ENCODE data around the gene INPP4B. TPM values are rescaled to one million over a fixed set of nuclear protein-coding genes. Genes with fewer than 3 reads are reported as not detected.

INPP4B gene
- total and polyA plus RNA-seq, 3 donors from 2014 or later, result 23.2 to 64.5 (median 55.2) TPM

DNA sequence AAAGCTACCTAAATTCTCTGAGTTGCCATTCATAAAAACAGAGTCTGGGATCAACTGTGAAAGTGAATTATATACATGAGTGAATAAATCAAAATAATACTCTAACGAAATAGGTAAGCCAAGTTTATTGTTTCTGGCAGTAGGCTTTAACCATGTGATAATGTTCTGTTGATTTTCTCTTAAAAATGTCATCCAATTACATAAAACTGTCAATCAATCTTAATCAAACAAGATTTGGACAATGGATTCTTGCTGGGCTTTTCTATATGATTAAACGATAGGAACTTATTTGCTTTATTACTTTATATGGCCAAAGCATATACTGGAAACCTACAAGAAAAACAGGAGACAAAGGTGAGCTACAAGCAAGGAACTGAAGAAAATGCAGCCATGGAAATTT lies 148.8 kb downstream of the INPP4B start:
- no peaks in the 10 kb centered on the region for H3K27me3 ChIP-seq
- DNase-seq, result no peak
- no peak overlapping the region for H3K27ac ChIP-seq
- no peaks in the 10 kb centered on the region for H3K36me3 ChIP-seq (ENCODE audit: low read depth, missing control alignments)
- WGBS, 2 donors, result 82 to 84% methylated on average over 2 of the region's 2 CpGs
- TF ChIP-seq, protein P1, sequence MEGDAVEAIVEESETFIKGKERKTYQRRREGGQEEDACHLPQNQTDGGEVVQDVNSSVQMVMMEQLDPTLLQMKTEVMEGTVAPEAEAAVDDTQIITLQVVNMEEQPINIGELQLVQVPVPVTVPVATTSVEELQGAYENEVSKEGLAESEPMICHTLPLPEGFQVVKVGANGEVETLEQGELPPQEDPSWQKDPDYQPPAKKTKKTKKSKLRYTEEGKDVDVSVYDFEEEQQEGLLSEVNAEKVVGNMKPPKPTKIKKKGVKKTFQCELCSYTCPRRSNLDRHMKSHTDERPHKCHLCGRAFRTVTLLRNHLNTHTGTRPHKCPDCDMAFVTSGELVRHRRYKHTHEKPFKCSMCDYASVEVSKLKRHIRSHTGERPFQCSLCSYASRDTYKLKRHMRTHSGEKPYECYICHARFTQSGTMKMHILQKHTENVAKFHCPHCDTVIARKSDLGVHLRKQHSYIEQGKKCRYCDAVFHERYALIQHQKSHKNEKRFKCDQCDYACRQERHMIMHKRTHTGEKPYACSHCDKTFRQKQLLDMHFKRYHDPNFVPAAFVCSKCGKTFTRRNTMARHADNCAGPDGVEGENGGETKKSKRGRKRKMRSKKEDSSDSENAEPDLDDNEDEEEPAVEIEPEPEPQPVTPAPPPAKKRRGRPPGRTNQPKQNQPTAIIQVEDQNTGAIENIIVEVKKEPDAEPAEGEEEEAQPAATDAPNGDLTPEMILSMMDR (IDR thresholded peaks at IDR 0.05), result no peak
- TF ChIP-seq POLR2A (IDR thresholded peaks at IDR 0.05), result no peak
- H3K4me3 ChIP-seq, result no peak overlapping the region
- H3K9me3 ChIP-seq, result no peaks in the 10 kb centered on the region
- intact Hi-C loops (cut with DNase I; ENCODE audit: low total_unique reads), result no loop called here
- peaks cover 4% of the 10 kb centered on the region for H3K4me1 ChIP-seq

DNA sequence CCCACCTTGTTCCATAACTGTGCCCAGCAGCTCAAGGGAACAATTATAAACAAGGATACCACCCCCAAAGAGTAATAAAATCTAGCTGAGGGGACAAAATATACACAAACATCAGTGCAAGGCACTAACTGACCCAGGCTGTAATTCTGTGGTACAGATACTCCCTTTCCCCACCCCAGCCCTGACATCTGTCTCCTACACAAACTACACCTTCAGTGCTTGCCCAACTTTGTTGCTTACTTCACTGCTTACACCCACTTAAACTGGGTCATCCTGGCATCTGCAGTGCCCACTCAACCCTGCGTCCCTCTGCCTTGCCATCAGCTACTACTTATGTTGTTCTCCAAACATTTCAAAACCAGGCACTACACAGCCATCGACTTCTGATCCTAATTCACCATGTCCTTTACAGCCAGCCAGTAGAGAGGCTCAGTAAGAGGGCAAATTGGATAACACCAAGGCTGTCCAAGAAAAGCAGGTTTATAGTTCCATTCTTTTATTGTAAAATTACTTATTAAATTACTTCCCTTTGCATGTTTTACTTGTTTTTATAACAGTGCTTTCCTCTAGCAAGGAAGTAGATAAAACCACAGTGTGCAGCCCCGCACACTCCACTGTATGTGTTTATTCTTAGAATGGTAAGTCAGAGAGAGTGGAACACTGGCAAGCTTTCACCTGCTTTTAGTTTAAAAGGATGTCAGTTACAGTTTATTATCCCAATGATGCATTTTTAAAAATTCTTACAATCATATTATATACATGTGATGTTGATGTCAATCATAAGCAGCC lies 149.6 kb downstream of the INPP4B start:
- DNase-seq, result no peak
- 47 to 63% methylated on average over 3 of the region's 3 CpGs for WGBS, 2 donors

DNA sequence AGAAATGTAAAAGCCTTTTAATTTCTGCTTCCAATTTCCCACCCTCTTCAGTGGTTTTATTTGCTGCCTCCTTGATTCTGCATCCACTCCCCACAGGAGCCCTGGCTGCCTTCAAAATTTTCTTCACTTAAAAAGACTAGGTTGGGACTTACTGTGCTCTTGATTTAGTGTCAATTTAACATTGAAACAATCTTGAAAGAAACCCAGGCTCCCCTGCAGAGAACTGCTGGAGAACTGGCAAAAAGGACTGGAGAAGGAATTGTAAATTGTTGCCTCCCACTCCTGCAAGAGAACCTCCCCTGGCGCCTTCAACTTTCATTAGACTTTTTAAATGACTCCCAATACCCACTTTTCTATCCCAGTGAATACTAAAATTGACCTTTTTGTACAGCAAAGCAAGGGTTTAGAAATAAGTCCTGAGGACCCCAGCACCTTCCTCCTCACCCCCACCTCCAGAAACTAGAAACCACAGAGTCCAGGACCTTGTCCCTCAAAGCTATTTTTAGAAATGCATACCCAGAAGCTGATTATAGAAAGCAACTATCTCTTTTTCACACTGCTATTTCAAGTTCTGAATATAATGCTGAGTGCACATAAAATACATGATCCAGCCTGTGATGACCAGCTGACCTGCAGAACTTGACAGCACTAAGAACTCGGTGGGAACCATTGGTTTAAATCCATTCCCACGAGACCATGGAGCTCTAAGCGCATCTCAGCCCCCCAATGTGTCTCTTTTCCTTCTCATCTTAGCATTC lies 155.5 kb downstream of the INPP4B start:
- 71 to 79% methylated on average over 4 of the region's 4 CpGs for WGBS, 2 donors
- Histone ChIP-seq H3K36me3 (ENCODE audit: low read depth, missing control alignments) (no peaks in the 10 kb centered on the region), H3K27me3 (no peaks in the 10 kb centered on the region), H3K4me3 (no peak overlapping the region), H3K4me1 (peaks cover 15% of the 10 kb centered on the region), H3K9me3 (no peaks in the 10 kb centered on the region), H3K27ac (peak overlapping the region in 1 of 2 donors; percentile 18)
- DNase-seq, result peak; percentile 41
- intact Hi-C loops (cut with DNase I; ENCODE audit: low total_unique reads), result no loop called here
- TF ChIP-seq POLR2A (IDR thresholded peaks at IDR 0.05), result no peak
- TF ChIP-seq, protein P1 (IDR thresholded peaks at IDR 0.05), result no peak

More for the DNA sequence above, 149.6 kb downstream of the INPP4B start:
- H3K4me1 ChIP-seq, result peaks cover 10% of the 10 kb centered on the region
- no peaks in the 10 kb centered on the region for H3K27me3 ChIP-seq
- H3K27ac ChIP-seq, result no peak overlapping the region
- H3K9me3 ChIP-seq, result no peaks in the 10 kb centered on the region
- H3K36me3 ChIP-seq (ENCODE audit: low read depth, missing control alignments), result no peaks in the 10 kb centered on the region
- no peak for TF ChIP-seq POLR2A (IDR thresholded peaks at IDR 0.05)
- TF ChIP-seq, protein P1 (IDR thresholded peaks at IDR 0.05), result no peak
- intact Hi-C loops (cut with DNase I; ENCODE audit: low total_unique reads), result no loop called here
- no peak overlapping the region for H3K4me3 ChIP-seq

DNA sequence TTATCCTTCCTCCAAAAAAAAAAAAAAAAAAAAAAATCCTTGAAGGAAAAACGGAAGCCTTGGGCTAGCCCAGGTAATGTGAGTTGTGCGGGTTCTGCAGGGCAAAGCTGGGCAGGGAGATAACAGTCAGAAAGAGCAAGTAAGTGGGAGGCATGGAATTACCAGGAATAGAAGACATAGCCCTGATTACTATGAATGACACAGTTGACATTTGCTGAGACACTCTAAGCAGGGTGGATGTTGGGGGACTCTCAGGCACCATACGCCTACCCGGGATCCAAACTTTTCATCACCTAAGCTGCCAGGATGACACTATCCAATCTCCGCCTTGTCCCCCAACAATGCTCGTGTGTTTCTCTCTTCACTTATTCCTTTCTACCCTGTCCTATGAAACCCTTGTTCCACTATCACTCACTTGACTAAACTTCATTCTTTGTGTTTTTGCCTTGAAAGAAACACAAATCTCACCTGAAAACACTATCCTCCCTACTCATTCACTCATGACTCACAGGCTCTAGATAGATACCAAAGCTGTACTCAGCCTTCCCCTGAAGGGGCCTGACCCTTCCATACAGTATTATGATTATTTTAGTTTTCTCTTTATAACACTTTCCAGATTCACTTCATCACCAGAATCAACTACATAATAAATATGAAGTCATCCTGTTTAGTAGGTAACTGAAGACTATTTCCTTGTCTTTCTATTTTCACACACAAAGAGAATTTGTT lies 158.4 kb downstream of the INPP4B start:
- 87 to 90% methylated on average over 6 of the region's 6 CpGs for WGBS, 2 donors

More for the DNA sequence above, 158.4 kb downstream of the INPP4B start:
- H3K4me3 ChIP-seq, result no peak overlapping the region
- H3K4me1 ChIP-seq, result peaks cover 15% of the 10 kb centered on the region
- no peaks in the 10 kb centered on the region for H3K36me3 ChIP-seq (ENCODE audit: low read depth, missing control alignments)
- no peaks in the 10 kb centered on the region for H3K9me3 ChIP-seq
- no peak overlapping the region for H3K27ac ChIP-seq
- TF ChIP-seq, protein P1 (IDR thresholded peaks at IDR 0.05), result no peak
- no peak for TF ChIP-seq POLR2A (IDR thresholded peaks at IDR 0.05)
- intact Hi-C loops (cut with DNase I; ENCODE audit: low total_unique reads), result no loop called here
- no peaks in the 10 kb centered on the region for H3K27me3 ChIP-seq
- no peak for DNase-seq

Data from testis (tissue), 3 donors.